ENCODE results near the gene MPHOSPH9. TPM values are rescaled to one million over a fixed set of nuclear protein-coding genes. Genes with fewer than 3 reads are reported as not detected.

Gene MPHOSPH9
- total RNA-seq, 1 experiment from 2014 or later = 60.5 TPM

- no peak overlapping the region for H3K23ac ChIP-seq (ENCODE audit: insufficient read length, low read depth, low read length)
- no peaks in the 10 kb centered on the region for H3K79me2 ChIP-seq (ENCODE audit: insufficient read depth, low read length)
- H3K4me2 ChIP-seq (ENCODE audit: insufficient read depth, insufficient read length, low read length) = no peak overlapping the region
- H3K27ac ChIP-seq (ENCODE audit: insufficient read length, low read depth, low read length) = no peak overlapping the region
- no peak overlapping the region for H2BK15ac ChIP-seq (ENCODE audit: low read depth, low read length)
- H3T11ph ChIP-seq (ENCODE audit: low read length) = no peak overlapping the region
- no peak overlapping the region for H4K5ac ChIP-seq (ENCODE audit: insufficient read length, low read depth, low read length)
- no peaks in the 10 kb centered on the region for H3K23me2 ChIP-seq (ENCODE audit: insufficient read length, low read depth, low read length, poor library complexity, severe bottlenecking)
- H3K4ac ChIP-seq (ENCODE audit: low read depth, low read length) = no peak overlapping the region
- H2BK120ac ChIP-seq (ENCODE audit: low read depth, low read length, poor library complexity, severe bottlenecking) = no peak overlapping the region
- Mint-ChIP-seq H3K27ac (no peak overlapping the region), H3K27me3 (ENCODE audit: low read depth) (no peaks in the 10 kb centered on the region; the same call in 1 of the 2 replicates), H3K36me3 (ENCODE audit: insufficient read depth in 1 of 3, low read depth in 3 of 3) (peaks cover 0 to 5% (median 0%) of the 10 kb centered on the region in 3 experiments; a peak in 4 of 7 replicates), H3K4me3 (no peak overlapping the region), H3K9me3 (no peaks in the 10 kb centered on the region; a peak in 1 of 5 replicates), H3K4me1 (peaks cover 2% of the 10 kb centered on the region in 2 experiments; a peak in 2 of 4 replicates)
- no peak overlapping the region for H3K56ac ChIP-seq (ENCODE audit: insufficient read length, low read depth, low read length)
- H3K9me3 ChIP-seq (ENCODE audit: control insufficient read depth, low read depth, low read length) = no peaks in the 10 kb centered on the region
- H3K4me1 ChIP-seq (ENCODE audit: insufficient read depth, low read length) = no peaks in the 10 kb centered on the region
- no peak overlapping the region for H2BK20ac ChIP-seq (ENCODE audit: low read depth, low read length, poor library complexity, severe bottlenecking)
- no peaks in the 10 kb centered on the region for H3K79me1 ChIP-seq (ENCODE audit: insufficient read depth, low read depth, low read length, poor library complexity, severe bottlenecking)
- TF ChIP-seq, protein P1, sequence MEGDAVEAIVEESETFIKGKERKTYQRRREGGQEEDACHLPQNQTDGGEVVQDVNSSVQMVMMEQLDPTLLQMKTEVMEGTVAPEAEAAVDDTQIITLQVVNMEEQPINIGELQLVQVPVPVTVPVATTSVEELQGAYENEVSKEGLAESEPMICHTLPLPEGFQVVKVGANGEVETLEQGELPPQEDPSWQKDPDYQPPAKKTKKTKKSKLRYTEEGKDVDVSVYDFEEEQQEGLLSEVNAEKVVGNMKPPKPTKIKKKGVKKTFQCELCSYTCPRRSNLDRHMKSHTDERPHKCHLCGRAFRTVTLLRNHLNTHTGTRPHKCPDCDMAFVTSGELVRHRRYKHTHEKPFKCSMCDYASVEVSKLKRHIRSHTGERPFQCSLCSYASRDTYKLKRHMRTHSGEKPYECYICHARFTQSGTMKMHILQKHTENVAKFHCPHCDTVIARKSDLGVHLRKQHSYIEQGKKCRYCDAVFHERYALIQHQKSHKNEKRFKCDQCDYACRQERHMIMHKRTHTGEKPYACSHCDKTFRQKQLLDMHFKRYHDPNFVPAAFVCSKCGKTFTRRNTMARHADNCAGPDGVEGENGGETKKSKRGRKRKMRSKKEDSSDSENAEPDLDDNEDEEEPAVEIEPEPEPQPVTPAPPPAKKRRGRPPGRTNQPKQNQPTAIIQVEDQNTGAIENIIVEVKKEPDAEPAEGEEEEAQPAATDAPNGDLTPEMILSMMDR (conservative IDR thresholded peaks at IDR 0.05) = no peak
- no peak overlapping the region for H3K18ac ChIP-seq (ENCODE audit: insufficient read length, low read depth, low read length)
- H3K14ac ChIP-seq (ENCODE audit: insufficient read depth, low read length) = no peak overlapping the region
- H2AFZ ChIP-seq (ENCODE audit: low read length) = no peak overlapping the region
- DNase-seq = no peak
- no peaks in the 10 kb centered on the region for H4K20me1 ChIP-seq (ENCODE audit: control insufficient read depth, insufficient read depth, insufficient read length)
- H4K91ac ChIP-seq (ENCODE audit: insufficient read length, low read depth, low read length) = no peak overlapping the region
- no peak overlapping the region for H2BK12ac ChIP-seq (ENCODE audit: insufficient read length, low read depth, low read length)
- no peak overlapping the region for H2AK5ac ChIP-seq (ENCODE audit: insufficient read length, low read length)
- no peak overlapping the region for H3K9ac ChIP-seq (ENCODE audit: extremely low read depth, insufficient read length, low read length)
- WGBS (ENCODE audit: extremely low coverage, insufficient read length, low lambda C conversion rate) = no CpG with 5 or more reads among the region's 9 CpGs
- no peaks in the 10 kb centered on the region for H3K27me3 ChIP-seq (ENCODE audit: insufficient read depth, low read length)
- H4K8ac ChIP-seq (replicated peaks; ENCODE audit: insufficient read length, low read depth, low read length) = no peak overlapping the region
- H2BK5ac ChIP-seq (ENCODE audit: insufficient read length, low read length) = no peak overlapping the region
These were observed 99.2 kb downstream of the MPHOSPH9 start for GRCh38 chr12:123133701-123134100.
